Activated CD8-positive, alpha-beta T cell treated with anti-CD3 and anti-CD28 coated beads, Interleukin-2, amount 10 ng/mL, durations not matched to agents 7 days and 5 days (primary cell): Measurements from ENCODE around the gene SEC14L2. TPM values are rescaled to one million over a fixed set of nuclear protein-coding genes. Genes with fewer than 3 reads are reported as not detected.

ENCODE experiments used
- ATAC-seq: fragments of 150-1000 bp; cut with Tn5 transposase; one replicate; pipeline ENCODE4 v1.10.0; 2021; ENCODE audit warnings: moderate library complexity
- CTCF ChIA-PET: fragments of 350-600 bp; sonication (Branson Sonifier 250); formaldehyde crosslinking; loops from one replicate; lab custom pipeline; 2021; ENCODE audit warnings: antibody characterized with exemption; lab: Charles Lee
- POLR2A ChIA-PET: fragments of 350-600 bp; sonication (Branson Sonifier 250); formaldehyde crosslinking; loops from one replicate; lab custom pipeline; 2021; ENCODE audit warnings: antibody characterized with exemption; lab: Charles Lee
- DNase-seq: peaks from one replicate; pipeline ENCODE4 v3.0.0-alpha.2; 2020
- H3K27ac Mint-ChIP-seq: one replicate; pipeline ENCODE4 v1.8.0; 2021; ENCODE audit warnings: mild to moderate bottlenecking, mixed read lengths
- H3K27me3 Mint-ChIP-seq: one replicate; pipeline ENCODE4 v1.8.0; 2021; ENCODE audit warnings: low read depth, mixed read lengths
- H3K36me3 Mint-ChIP-seq: one replicate; pipeline ENCODE4 v1.8.0; 2021; ENCODE audit warnings: low read depth, mixed read lengths
- H3K4me1 Mint-ChIP-seq: one replicate; pipeline ENCODE4 v1.8.0; 2021; ENCODE audit warnings: low read depth, mixed read lengths
- H3K4me3 Mint-ChIP-seq: one replicate; pipeline ENCODE4 v1.8.0; 2021; ENCODE audit warnings: mild to moderate bottlenecking, mixed read lengths
- H3K9me3 Mint-ChIP-seq: one replicate; pipeline ENCODE4 v1.8.0; 2022; ENCODE audit warnings: mixed read lengths; ENCODE audit not compliant: insufficient read depth
- total RNA-seq, 2 experiments: library from RNA; stranded (reverse); gene quantifications; one replicate each; pipeline ENCODE4 v1.2.3, GENCODE V29; 2021

SEC14L2 gene
- total RNA-seq, 2 experiments from 2014 or later, result 9.7 to 13.1 TPM

DNA sequence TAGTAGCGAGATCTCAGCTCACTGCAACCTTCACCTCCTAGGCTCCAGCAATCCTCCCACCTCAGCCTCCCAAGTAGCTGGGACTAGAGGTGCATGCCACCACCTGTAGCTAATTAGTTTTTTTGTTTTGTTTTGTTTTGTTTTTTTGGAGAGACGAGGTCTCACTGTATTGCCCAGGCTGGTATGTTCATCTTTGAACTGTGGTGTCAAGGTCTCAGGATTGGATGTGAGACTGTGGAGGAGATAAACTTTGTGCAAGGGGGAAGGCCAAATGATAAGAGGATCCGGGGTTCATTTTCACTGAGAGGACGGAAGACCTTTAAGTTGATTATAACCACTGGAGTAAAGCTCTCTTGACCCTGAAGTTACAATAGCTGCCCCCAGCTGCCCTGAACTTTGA is 8.9 kb downstream of the SEC14L2 start:
- no peaks in the 10 kb centered on the region for H3K27me3 Mint-ChIP-seq
- H3K36me3 Mint-ChIP-seq, result peaks cover 21% of the 10 kb centered on the region
- H3K4me1 Mint-ChIP-seq, result peaks cover 11% of the 10 kb centered on the region
- DNase-seq, result no peak
- H3K27ac Mint-ChIP-seq, result no peak overlapping the region
- H3K9me3 Mint-ChIP-seq, result no peaks in the 10 kb centered on the region
- ChIA-PET POLR2A (interaction anchor here (2.0 kb wide), 1 partner anchor 18 kb away, joined by 9 read pairs; no protein-coding TSS in a partner anchor), CTCF (interaction anchor here (1.1 to 2.7 kb wide), 4 partner anchors 9 to 32 kb away, joined by 3 to 18 read pairs (median 3); partner anchors contain the start of genes MTFP1 and SEC14L2)
- no peak overlapping the region for H3K4me3 Mint-ChIP-seq
- ATAC-seq, result no peak

DNA sequence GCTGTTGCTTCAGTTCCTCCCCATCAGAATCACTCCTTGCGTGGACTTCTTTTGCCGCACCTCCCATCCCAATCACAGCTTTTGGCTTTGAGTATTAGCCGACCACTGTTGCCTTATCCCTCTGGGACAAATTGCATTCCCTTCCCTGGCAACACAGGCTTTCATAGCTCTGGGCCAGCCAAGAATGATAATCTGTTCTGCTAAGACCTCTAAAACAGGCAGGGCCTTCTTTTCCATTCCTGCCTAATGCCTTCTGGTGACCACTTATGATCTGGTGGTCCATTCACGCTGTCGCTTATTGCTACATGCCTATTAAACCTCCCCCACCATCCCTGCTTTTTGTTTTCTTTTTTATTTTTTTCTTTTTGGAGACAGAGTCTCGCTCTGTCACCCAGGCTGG is 9.6 kb downstream of the SEC14L2 start:
- DNase-seq (no peak), ATAC-seq (no peak)
- ChIA-PET CTCF (interaction anchor here (1.0 to 2.7 kb wide), 4 partner anchors 9 to 31 kb away, joined by 3 to 18 read pairs (median 3); partner anchors contain the start of genes MTFP1, RNF215 and SEC14L2), POLR2A (interaction anchor here (2.0 kb wide), 1 partner anchor 17 kb away, joined by 9 read pairs; no protein-coding TSS in a partner anchor)
- Mint-ChIP-seq H3K36me3 (peaks cover 24% of the 10 kb centered on the region), H3K4me3 (no peak overlapping the region), H3K4me1 (peaks cover 11% of the 10 kb centered on the region), H3K27ac (no peak overlapping the region), H3K27me3 (no peaks in the 10 kb centered on the region), H3K9me3 (no peaks in the 10 kb centered on the region)

DNA sequence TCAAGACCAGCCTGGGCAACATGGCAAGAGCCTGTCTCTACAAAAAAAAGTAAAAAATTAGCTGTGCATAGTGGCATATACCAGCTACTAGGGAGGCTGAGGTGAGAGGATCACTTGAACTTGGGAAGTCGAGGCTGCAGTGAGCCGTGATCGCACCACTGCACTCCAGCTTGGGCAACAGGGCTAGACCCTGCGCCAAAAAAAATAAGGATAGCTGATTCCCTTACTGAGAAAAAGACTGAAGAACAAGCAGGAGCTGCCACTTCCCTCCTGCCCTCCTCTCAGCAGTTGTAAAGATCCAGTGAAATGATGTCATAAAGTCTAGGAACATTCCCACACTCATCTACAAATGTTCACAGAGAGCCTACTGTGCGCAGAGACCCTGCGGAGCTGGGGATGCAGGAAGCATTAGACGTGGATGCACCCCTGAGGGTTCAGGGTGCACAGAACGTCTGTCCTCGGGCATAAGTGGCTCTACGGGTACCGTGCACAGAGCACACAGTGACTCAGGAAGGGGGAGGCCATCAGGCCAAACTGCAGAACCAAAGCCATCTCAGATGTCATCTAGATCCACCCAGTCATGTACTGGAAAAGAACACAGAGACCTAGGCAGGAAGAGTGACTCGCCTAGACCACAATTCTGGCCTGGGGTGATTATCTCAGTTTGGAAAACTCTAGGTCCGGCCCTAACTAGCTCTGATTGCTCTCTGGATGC is 11.7 kb downstream of the SEC14L2 start:
- peaks cover 33% of the 10 kb centered on the region for H3K36me3 Mint-ChIP-seq
- H3K27ac Mint-ChIP-seq, result no peak overlapping the region
- ChIA-PET CTCF (interaction anchor here (1.0 to 5.3 kb wide), 4 partner anchors 13 to 76 kb away, joined by 3 to 26 read pairs (median 6); no protein-coding TSS in a partner anchor), POLR2A (no interaction called here)
- H3K4me3 Mint-ChIP-seq, result no peak overlapping the region
- H3K9me3 Mint-ChIP-seq, result no peaks in the 10 kb centered on the region
- H3K27me3 Mint-ChIP-seq, result no peaks in the 10 kb centered on the region
- no peak for ATAC-seq
- H3K4me1 Mint-ChIP-seq, result peaks cover 8% of the 10 kb centered on the region
- DNase-seq, result no peak

DNA sequence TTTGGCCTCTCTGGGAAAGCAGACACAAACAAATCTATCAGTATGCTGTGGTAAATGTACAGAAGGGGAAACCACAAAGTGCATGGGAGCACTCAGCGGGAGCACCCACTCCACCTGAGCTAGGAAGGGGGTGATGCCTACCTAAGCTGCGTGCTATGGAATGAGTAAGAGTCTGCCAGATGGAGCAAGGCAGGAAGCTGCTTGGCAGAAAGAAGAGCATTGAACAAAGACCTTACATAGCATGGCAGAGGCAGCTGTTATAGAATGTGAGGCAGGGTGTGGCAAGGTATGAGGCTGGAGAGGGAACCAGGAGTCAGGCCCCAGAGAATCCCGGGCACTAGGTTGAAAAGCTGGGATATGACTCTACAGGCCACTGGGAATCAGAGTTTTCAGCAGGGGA is 15.0 kb downstream of the SEC14L2 start:
- peaks cover 49% of the 10 kb centered on the region for H3K36me3 Mint-ChIP-seq
- no peaks in the 10 kb centered on the region for H3K27me3 Mint-ChIP-seq
- no peak for ATAC-seq
- no peaks in the 10 kb centered on the region for H3K9me3 Mint-ChIP-seq
- POLR2A ChIA-PET, result interaction anchor here (0.9 to 2.7 kb wide), 2 partner anchors 12 to 15 kb away, joined by 3 to 11 read pairs; partner anchors contain the start of gene SEC14L2
- no peak for DNase-seq
- peaks cover 18% of the 10 kb centered on the region for H3K4me1 Mint-ChIP-seq
- no peak overlapping the region for H3K27ac Mint-ChIP-seq
- no peak overlapping the region for H3K4me3 Mint-ChIP-seq
- CTCF ChIA-PET, result interaction anchor here (1.2 to 5.3 kb wide), 6 partner anchors 10 to 304 kb away, joined by 3 to 26 read pairs (median 4); no protein-coding TSS in a partner anchor

DNA sequence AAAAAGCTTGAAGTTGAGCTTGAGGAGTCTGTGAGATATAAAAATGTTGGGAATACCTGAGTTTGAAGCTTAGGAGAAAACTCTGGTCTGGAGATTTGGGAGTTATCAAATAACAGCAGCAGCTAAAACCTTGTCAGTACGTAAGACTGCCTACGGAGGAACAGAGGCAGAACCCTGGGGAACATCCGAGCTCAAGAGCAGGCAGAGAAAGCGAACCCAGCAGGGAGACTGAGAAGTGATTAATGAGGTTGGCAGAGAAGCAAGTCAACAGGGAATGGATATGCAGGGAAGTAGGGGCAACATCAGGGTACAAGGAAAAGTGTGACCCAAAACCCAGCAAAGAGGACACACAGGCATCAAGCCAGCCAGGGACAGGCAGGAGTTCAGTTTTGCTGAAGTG is 16.2 kb downstream of the SEC14L2 start:
- H3K36me3 Mint-ChIP-seq, result peaks cover 55% of the 10 kb centered on the region
- H3K4me3 Mint-ChIP-seq, result no peak overlapping the region
- H3K27me3 Mint-ChIP-seq, result no peaks in the 10 kb centered on the region
- ATAC-seq (no peak), DNase-seq (no peak)
- ChIA-PET POLR2A (interaction anchor here (2.2 kb wide), 1 partner anchor 10 kb away, joined by 17 read pairs; no protein-coding TSS in a partner anchor), CTCF (interaction anchor here (1.0 to 5.3 kb wide), 7 partner anchors 9 to 124 kb away, joined by 3 to 26 read pairs (median 6); partner anchors contain the start of gene SEC14L2)
- no peak overlapping the region for H3K27ac Mint-ChIP-seq
- H3K9me3 Mint-ChIP-seq, result no peaks in the 10 kb centered on the region
- H3K4me1 Mint-ChIP-seq, result peaks cover 18% of the 10 kb centered on the region

DNA sequence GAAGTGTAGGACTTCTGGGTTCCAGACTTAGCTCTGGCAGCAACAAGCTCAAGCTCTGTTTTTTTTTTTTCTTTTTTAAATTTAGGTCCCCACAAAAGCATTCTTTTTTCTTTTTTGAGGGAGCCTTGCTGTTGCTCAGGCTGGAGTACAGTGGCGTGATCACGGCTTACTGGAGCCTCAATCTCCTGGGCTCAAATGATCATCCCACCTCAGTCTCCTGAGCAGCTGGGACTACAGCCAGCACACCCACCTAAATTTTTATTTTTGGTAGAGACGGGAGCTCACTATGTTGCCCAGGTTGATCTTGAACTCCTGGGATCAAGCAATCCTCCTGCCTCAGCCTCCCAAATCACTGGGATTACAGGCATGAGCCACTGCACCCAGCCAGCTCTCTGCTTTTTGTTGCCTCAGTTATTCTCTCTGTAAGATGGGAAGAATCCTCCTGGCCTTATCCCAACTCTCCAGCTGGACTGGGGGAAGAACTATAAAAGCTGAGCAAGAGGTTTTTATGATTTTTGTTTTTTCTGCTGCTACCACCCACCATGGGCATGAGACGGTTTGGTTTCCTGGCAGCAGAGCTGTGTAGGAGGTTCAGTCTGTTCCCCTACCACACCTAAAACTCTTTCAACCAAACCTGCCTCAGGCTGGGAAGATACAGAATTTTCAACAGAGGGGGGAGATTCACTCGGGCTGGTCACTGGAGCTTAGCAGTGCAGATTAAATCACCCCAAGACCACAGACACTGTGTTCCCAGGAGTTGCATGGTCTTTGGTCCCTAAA is 17.1 kb downstream of the SEC14L2 start:
- no peaks in the 10 kb centered on the region for H3K9me3 Mint-ChIP-seq
- POLR2A ChIA-PET, result interaction anchor here (1.4 to 2.2 kb wide), 2 partner anchors 9 to 17 kb away, joined by 9 to 17 read pairs; partner anchors contain the start of gene SEC14L2
- no peak for ATAC-seq

DNA sequence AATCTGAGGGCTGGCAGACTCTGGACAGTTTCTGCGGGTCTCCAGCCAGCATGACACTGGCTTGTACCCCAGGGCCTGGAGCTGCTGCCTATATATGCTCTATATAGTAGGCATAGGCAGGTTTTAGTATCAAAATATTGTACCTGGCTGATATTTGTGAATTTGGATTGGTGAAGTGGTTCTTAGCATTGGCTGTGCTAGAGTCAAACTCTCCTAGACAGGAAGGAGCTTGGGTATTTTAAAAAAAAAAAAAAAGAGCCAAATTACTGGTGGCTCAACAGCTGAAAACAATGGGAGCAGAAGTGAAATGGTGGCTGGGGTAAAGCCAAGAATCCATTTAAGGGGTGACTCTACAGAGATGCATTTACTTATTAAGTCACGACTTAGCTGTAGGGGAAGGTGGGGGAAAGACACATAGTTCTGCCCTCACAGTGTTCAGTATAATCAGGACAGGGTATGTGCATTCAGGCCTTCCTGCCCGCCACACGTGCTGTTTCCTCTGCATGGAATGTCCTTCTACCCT is 17.8 kb downstream of the SEC14L2 start:
- Mint-ChIP-seq H3K27me3 (no peaks in the 10 kb centered on the region), H3K36me3 (peaks cover 64% of the 10 kb centered on the region), H3K4me3 (no peak overlapping the region), H3K9me3 (no peaks in the 10 kb centered on the region), H3K27ac (peak overlapping the region; percentile 49), H3K4me1 (peaks cover 9% of the 10 kb centered on the region)
- ChIA-PET POLR2A (interaction anchor here (1.4 to 2.2 kb wide), 2 partner anchors 9 to 17 kb away, joined by 9 to 17 read pairs; partner anchors contain the start of gene SEC14L2), CTCF (interaction anchor here (0.9 to 2.5 kb wide), 6 partner anchors 10 to 31 kb away, joined by 3 to 15 read pairs (median 11); partner anchors contain the start of genes MTFP1, RNF215 and SEC14L2)
- DNase-seq (no peak), ATAC-seq (no peak)

More for the DNA sequence above, 17.1 kb downstream of the SEC14L2 start:
- CTCF ChIA-PET, result interaction anchor here (1.0 to 2.5 kb wide), 9 partner anchors 8 to 32 kb away, joined by 3 to 15 read pairs (median 7); partner anchors contain the start of genes MTFP1 and SEC14L2
- no peaks in the 10 kb centered on the region for H3K27me3 Mint-ChIP-seq
- H3K27ac Mint-ChIP-seq, result peak overlapping the region; percentile 49
- H3K36me3 Mint-ChIP-seq, result peaks cover 62% of the 10 kb centered on the region
- DNase-seq, result no peak
- peaks cover 11% of the 10 kb centered on the region for H3K4me1 Mint-ChIP-seq
- H3K4me3 Mint-ChIP-seq, result no peak overlapping the region

DNA sequence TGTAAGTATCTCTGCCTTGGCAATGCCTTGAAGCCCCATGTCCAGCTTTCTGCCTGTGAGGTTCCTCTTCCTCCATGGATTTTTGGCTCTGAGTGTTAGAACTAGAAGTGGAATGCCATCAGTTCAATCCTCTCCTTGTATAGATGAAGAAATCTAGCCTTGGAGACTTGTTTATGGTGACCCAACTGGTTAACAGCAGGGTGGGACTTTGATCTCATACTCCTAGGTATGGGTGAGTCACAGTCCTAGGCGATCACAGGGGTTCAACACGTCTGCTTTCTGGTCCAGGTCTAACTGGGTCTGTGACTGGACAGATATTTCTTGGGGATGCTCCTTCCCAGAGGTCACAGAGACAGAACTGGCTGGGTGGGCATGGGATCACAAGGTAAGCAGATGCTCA is 19.6 kb downstream of the SEC14L2 start:
- CTCF ChIA-PET, result no interaction called here

DNA sequence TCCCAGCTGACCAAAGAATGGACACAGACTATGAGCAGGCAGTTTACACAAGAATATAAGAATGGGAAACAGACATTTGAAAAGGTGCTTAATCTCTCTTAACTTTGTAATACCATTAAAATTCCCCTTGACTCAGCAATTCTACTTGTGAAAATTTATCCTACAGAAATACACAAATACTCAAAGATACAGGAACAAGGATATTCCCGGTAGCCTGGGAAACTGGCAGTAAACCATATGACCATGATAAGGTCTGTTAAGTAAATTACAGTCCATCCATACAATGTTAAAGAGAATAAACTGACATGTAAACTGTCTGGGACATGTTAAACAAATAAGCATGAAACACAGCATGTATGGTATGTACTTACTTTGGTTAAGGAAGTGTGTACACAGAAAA is 20.0 kb downstream of the SEC14L2 start:
- ChIA-PET CTCF (interaction anchor here (1.0 kb wide), 1 partner anchor 15 kb away, joined by 3 read pairs; no protein-coding TSS in a partner anchor), POLR2A (no interaction called here)
- ATAC-seq (no peak), DNase-seq (no peak)
- H3K9me3 Mint-ChIP-seq, result no peaks in the 10 kb centered on the region
- H3K27ac Mint-ChIP-seq, result no peak overlapping the region
- no peaks in the 10 kb centered on the region for H3K27me3 Mint-ChIP-seq
- peaks cover 69% of the 10 kb centered on the region for H3K36me3 Mint-ChIP-seq
- H3K4me3 Mint-ChIP-seq, result no peak overlapping the region
- H3K4me1 Mint-ChIP-seq, result peaks cover 24% of the 10 kb centered on the region

More for the DNA sequence above, 19.6 kb downstream of the SEC14L2 start:
- POLR2A ChIA-PET, result no interaction called here
- peaks cover 20% of the 10 kb centered on the region for H3K4me1 Mint-ChIP-seq
- H3K9me3 Mint-ChIP-seq, result no peaks in the 10 kb centered on the region
- DNase-seq (no peak), ATAC-seq (no peak)
- H3K36me3 Mint-ChIP-seq, result peaks cover 67% of the 10 kb centered on the region
- H3K4me3 Mint-ChIP-seq, result no peak overlapping the region
- H3K27me3 Mint-ChIP-seq, result no peaks in the 10 kb centered on the region
- H3K27ac Mint-ChIP-seq, result peak overlapping the region; percentile 43

DNA sequence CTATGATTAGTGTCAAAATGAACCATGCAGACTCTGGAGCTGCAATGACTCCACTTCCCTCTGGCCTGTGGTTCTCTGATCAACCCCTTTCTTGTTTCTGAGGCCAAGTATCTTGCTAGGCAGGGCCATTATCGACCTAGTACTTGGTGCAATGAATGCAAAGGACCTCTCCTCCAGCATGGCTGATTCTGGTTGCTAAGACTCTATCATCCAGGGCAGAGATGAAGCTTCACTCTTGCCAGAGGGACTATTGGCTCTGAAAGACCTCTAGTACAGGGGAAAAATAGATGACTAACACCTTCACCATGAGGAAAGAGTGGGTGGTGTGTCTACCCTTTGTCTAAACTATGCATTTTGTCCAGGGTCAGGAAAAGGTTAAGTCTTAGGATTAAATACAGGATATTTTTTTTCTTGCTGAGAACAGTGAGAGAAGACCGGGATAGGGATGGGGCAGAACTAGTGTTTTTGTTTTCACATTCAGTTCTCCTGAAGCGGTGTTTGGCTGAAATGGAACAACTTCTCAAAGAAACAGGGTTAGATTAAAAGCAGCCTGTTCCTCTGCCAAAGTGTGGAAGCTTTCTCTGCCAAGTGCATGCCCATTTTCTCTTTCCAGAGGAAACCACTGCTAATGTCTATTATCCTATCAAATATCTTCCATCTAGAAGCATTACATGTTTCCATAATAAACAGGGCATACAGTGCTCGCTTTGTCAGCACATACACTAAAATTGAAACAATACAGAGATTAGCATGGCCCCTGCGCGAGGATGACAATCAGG is 23.7 kb downstream of the SEC14L2 start:
- H3K4me3 Mint-ChIP-seq, result no peak overlapping the region
- ATAC-seq (no peak), DNase-seq (no peak)
- peaks cover 38% of the 10 kb centered on the region for H3K4me1 Mint-ChIP-seq
- peak overlapping the region; percentile 48 for H3K27ac Mint-ChIP-seq
- ChIA-PET POLR2A (interaction anchor here (1.5 kb wide), 1 partner anchor 21 kb away, joined by 3 read pairs; no protein-coding TSS in a partner anchor), CTCF (interaction anchor here (5.2 kb wide), 1 partner anchor 132 kb away, joined by 50 read pairs; the partner anchor contains the start of gene CASTOR1)
- no peaks in the 10 kb centered on the region for H3K9me3 Mint-ChIP-seq
- H3K27me3 Mint-ChIP-seq, result no peaks in the 10 kb centered on the region
- H3K36me3 Mint-ChIP-seq, result peaks cover 60% of the 10 kb centered on the region
